GM21360 (cell line): ENCODE data around the gene UNG.

Source experiments
- ATAC-seq: cut with Tn5 transposase; IDR thresholded peaks from one replicate; pipeline ENCODE4 v1.9.1; 2021; ENCODE audit warnings: mild to moderate bottlenecking, moderate library complexity; ENCODE audit not compliant: unreplicated experiment

The UNG gene

GRCh38 chr12:109088818-109089217 is 8.6 kb upstream of the UNG start:
- no peak for ATAC-seq

DNA sequence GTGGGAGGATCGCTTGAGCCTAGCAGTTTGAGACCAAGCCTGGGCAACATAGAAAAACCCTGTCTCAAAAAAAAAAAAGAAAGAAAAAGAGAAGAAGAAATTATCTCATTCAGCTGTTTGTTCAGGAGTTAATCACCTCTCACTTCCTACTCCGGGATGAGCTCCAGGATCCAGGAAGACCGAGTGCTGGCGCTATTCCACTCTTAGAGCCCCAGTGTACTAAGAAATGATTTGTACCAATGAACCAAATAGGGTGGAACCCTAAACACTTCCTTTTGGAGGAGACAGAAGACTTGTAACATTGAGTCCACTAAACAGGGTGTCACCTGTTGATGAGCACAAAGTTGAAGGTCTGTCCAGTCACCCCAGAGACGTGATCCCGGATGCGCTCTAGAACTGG is 7.7 kb upstream of the UNG start:
- ATAC-seq: no peak

DNA sequence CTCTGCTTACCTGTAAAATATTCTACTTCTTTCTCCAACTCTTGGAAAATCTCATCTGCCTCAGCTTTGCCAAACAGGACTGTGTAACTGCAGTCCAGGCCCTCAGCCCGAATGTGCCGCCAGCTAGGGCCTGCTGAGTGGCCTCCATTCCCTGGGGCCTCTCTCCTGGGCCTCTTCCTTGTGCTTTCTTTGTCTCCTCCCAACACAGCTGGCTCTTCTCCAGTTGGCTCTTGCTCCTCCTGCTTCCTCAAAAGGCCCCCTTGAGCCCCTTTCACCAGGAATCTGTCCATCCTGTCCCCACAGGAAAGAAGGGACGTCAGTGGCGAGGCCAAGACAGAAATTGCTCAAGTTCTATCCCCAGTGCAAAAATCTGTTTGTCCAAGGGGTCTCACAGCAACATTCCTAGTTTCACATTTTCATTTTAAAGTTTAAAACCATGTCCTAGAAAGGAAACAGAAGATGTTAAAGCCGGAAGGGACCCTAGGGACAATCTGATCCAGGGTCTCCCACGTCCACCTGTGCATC is 4.8 kb upstream of the UNG start:
- ATAC-seq: no peak

DNA sequence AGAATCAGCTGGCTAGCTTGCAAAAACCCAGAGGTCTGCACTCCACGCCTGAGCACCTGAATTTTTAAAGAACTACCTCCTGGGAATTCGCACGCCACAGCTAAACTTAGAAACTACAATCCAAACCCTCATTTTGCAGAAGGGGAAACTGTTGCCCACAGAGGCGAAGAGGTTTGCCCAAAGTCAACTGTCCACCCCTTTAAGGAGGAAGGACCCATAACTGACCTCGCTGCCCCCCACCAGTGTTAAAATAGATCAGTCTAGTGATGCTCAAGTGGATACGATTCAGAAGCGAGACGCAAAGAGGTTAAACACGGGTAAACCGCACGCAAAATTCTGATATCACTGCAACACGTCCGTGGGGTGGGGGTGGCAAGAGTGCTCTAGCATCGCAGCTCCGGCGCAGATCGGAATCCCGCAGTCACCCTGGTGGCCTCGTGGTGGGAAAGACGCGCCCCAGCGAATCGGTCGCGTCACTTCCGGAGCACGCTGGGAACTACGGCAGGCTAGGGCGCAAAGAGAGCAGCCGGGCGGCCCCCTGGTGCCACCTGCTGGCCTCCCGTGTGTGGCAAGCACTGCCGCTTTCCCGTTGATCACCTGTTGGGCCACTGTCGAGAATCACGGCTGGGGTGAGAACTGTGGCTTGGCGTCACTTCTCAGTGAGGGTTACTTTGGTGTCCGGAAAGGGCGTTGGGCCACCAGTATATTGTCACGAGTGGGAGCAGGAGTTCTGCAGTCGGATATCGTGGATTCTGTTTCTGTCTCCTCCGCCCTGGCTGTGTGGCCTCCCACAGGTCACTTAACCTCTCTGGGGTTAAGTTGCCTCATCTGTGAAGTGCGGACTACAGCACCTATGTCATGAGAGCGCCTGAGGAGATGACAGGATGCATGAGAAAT is 4.1 kb upstream of the UNG start, which contains the start of gene ALKBH2:
ALKBH2 (minus strand) TSS at position 451 of the 897 bp plus-strand sequence. CDS start 686 bp downstream, outside the sequence.
- peak; percentile 68 for ATAC-seq

- no peak for ATAC-seq
Observed at GRCh38 chr12:109097140-109097434, 310 bp upstream of the UNG start.

GRCh38 chr12:109098183-109098604 is 797 bp downstream of the UNG start:
- ATAC-seq: peak; percentile 19

DNA sequence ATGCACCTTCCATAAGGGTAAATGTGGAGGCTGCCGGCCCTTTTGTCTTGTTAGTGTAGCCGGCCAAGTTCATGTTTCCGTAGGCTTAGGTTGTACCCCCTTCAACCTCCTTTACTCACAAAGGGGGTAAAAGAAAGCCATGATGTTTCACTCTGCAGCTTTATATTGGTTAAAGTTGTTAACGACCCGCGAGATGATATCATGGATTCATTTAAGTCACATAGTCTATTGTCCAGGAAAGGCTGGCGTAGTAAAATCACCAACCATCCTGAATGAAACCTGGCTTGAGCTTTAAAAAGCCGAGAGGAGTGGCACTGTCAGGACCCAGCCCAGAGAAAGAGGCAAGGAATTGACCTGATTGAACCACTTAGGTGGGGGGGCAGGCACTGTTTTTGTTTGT is 1.3 kb downstream of the UNG start:
- no peak for ATAC-seq

DNA sequence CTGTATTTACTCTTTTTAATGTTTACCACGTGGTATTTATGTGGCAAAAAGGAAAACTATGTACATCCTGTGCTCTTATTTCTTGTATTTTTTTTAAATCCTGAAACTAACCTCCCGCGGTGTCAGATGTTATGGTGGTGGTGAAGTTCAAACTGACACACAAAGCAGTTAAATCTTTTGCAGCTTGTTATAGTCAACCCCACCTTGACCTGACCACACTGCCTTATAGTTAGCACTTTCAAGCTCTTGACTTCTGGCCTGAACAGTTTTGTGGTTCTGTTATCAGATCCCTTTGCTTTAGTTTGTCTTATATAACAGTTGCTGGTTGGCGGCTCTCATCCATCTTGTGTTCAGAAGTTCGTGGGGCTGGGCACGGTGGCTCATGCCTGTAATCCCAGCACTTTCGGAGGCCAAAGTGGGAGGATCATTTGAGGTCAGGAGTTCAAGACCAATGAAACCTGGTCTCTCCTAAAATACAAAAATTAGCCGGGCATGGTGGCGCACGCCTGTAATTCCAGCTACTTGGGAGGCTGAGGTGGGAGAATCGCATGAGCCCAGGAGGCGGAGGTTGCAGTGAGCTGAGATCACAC is 2.1 kb downstream of the UNG start:
- no peak for ATAC-seq

DNA sequence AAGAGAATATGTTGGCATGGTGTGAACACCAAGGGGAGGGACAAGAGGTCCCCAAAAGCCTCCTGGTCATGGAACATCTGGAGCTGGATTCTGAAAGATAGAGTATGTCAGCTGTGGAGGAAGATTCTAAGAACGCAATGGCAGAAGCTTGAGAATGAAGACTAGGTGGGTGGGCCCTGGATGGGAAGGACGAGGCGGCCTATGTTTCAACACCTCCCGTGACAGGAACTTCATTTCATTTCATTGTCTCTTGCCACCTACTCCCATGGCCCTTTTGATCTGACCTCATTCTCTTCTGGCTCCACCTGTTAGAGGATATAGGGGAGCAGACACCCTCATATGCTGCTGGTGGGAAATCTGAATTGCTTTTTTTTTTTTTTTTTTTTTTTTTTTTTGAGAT is 3.3 kb downstream of the UNG start:
- no peak for ATAC-seq

DNA sequence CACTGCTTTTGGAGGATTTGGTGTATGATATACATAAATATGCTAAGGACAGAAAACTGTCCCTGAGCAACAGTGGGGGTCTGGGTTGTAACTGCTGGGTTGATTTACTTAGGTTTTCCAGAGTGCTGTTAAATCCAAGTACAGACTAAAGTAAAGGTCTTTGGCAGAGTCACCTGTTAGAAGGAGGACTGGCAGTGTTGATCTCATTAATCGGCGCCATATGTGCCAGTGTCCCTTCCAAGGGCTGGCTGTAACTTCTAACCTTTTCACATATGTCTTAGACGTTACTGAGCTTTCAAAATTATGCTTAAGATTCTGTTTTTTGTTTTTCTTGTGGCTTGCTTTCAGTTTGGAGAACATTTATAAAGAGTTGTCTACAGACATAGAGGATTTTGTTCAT is 5.1 kb downstream of the UNG start:
- no peak for ATAC-seq

GRCh38 chr12:109105176-109105575 is 7.8 kb downstream of the UNG start:
- ATAC-seq: no peak

- ATAC-seq: no peak
Observed at GRCh38 chr12:109109746-109110350, 12.5 kb downstream of the UNG start.

- no peak for ATAC-seq
Observed at GRCh38 chr12:109110988-109111495, 13.6 kb downstream of the UNG start.

- ATAC-seq: no peak
Observed at GRCh38 chr12:109112720-109113465, 15.5 kb downstream of the UNG start.

DNA sequence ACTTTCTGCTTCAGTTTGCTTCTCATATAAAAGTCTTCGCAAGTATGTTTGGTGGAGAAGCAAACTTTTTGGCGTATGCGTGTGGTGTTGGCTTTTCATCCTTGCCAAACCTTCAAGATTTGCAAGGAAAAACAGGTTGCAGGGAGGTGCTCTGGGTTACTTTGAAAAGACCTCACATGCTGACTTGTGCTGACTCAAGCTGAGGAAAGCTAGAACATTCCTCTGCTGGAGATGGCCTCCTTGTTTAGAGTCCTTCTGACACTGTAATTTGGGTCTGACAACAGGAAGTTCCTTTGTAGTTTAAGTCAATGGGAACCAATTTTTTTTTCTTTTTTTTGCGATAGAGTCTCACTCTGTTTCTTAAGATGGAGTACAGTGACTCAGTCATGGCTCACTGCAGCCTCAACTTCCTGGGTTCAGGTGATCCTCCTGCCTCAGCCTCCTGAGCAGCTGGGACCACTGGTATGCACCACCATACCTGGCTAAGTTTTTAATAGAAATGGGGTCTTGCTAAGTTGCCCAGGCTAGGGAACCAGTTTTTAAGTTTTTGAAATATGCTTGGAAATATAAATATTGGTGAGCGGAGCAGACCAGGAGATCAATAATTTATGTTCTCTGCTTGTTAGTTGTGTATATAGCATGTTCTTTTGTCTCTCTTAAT is 16.4 kb downstream of the UNG start:
- no peak for ATAC-seq

DNA sequence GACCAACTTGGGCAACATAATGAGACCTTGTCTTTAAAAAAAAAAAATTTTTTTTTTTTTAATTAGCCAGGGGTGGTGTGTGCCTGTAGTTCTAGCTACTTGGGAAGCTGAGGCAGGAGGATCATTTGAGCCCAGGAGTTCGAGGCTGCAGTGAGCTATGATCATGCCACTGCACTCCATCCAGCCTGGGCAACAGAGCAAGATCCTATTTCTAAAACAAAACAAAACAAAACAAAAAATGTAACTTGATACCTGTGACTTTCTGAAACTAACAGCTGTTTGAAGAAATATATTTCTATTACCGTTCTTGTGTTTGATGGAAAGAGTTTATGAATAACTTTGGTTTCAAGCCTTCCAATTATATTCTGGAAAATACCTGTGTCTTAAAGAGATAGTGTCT is 17.2 kb downstream of the UNG start:
- ATAC-seq: no peak

GRCh38 chr12:109115404-109115757 is 18.0 kb downstream of the UNG start:
- no peak for ATAC-seq

DNA sequence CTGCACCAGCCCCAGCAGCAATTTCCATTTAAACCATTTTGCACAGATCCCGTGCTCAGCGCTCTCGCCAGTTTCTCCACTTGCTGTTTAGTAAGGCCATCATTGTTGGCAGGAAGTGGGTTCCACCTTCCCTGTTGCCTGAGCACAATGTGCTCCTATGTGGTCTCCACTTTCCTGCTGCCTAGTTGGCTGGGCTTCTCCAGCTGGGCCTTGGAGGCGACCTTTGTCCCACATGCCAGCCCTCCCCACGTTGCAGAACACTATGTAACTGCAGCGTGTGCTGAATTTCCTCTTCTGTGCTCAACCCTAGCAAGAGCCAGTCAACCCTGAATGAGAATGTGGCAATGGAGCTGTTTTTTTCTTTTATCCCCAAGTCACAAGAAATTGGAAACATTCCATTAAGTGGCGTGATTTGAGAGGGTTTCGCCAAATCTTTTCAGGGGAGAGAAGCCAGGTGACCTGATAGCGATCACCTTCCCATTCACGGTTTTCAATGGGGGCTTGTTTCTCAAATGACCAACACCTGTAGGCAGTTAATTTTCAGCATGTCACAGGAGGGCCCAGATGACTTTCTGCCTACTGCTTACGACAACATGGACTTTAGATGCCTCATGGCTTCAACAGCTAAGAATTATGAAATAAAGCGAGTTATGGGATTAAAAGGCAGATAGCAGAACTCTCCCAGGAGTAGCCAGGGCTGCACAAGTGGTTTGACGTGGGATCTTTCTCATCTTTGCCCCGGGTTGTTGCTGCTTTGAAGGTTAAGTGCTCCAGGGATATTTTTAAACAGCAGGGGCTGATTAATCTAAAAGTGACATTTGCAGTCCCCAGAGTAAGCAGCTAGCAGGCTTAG is 18.6 kb downstream of the UNG start, which contains the start of gene ACACB:
ACACB (plus strand) TSS at position 830 of the 853 bp plus-strand sequence. CDS start 22,819 bp downstream, outside the sequence.
- no peak for ATAC-seq

- ATAC-seq: no peak
Observed at GRCh38 chr12:109116611-109116949, 19.2 kb downstream of the UNG start.

DNA sequence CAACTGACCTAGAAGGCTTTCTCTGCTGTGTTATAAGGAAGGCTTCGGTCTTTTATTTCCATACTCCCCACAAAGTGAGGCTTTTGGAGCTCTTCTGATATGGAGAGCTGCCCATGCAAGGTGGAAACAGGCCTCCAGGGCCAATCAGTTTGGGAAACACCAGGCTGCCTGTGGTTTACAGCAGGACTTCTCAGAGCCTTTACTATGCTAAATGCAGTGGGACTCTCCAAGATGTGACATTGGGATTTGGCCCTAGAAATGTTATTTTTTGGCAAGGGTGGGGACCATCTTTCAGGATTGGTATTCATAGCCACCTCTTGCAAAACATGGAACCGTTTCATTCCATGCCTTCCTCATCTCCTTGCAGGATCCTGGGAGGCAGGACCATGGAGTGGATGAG is 22.7 kb downstream of the UNG start:
- no peak for ATAC-seq
